ENCODE data around the gene KPNA6. TPM values are rescaled to one million over a fixed set of nuclear protein-coding genes. Genes with fewer than 3 reads are reported as not detected.

KPNA6 gene
- total RNA-seq, 1 donor from 2014 or later, result 39.9 TPM

DNA sequence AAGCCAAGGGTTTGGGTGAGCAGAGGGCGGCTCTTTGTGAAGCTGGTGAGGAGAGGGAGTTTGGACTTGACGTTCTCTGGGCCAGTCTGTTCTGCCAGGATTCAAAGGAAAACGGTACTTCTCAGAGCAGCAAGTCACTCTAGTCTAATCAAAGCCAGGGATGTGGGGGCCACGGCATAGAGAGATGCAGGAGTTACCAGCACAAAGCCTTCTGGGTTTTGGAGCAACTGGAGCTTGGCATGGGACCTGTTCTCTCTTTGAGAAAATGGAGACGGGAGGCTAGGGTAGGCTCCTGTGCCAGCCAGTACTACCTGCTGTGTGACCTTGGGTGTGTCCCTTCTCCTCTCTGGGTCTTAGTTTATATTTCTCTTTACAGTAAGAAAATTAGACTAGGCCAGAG is 73.7 kb downstream of the KPNA6 start:
- TF ChIP-seq, protein P1, sequence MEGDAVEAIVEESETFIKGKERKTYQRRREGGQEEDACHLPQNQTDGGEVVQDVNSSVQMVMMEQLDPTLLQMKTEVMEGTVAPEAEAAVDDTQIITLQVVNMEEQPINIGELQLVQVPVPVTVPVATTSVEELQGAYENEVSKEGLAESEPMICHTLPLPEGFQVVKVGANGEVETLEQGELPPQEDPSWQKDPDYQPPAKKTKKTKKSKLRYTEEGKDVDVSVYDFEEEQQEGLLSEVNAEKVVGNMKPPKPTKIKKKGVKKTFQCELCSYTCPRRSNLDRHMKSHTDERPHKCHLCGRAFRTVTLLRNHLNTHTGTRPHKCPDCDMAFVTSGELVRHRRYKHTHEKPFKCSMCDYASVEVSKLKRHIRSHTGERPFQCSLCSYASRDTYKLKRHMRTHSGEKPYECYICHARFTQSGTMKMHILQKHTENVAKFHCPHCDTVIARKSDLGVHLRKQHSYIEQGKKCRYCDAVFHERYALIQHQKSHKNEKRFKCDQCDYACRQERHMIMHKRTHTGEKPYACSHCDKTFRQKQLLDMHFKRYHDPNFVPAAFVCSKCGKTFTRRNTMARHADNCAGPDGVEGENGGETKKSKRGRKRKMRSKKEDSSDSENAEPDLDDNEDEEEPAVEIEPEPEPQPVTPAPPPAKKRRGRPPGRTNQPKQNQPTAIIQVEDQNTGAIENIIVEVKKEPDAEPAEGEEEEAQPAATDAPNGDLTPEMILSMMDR (conservative IDR thresholded peaks at IDR 0.05; ENCODE audit: low read depth, low read length), result no peak
- DNase-seq (ENCODE audit: low read depth), result no peak
- peak overlapping the region; percentile 69 for H3K4me3 ChIP-seq (ENCODE audit: low read depth, low read length)

DNA sequence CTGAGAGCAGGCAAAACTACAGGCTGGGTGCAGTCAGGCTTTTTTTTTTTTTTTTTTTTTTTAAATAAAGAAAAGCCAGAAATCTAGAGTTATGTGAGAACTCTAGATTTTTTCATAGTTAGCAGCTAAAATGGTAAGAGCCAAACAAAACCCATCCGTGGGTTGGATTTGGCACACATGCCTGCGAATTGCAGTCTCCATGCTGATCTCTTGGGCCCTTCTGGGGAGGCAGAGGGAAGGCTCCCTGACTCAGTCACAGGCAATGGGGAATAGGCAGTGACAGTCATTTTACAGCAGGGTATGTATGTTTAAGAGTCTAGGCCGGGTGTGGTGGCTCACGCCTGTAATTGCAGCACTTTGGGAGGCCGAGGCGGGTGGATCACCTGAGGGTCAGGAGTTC is 74.2 kb downstream of the KPNA6 start:
- DNase-seq (ENCODE audit: low read depth), result no peak
- peak overlapping the region; percentile 10 for H3K4me3 ChIP-seq (ENCODE audit: low read depth, low read length)
- TF ChIP-seq, protein P1 (conservative IDR thresholded peaks at IDR 0.05; ENCODE audit: low read depth, low read length), result no peak

DNA sequence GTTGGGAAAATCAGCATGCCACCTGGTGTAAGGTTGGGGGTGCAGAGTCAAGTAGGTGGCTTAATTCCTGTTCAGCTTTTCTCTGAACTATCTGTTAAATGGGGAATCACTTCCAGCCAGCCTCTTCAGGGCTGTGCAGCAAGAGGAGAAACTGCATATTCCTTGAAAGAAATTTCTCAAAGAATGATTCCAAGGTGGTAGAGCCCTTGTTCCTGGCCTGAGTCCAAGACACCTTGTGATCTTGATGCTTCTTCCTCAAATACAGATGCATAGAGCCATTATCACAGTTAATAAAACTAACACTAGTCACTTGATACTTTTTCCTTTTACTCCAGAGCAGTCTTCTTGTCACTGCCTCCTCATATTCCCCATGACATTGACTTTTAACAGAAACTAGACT is 76.8 kb downstream of the KPNA6 start:
- DNase-seq (ENCODE audit: low read depth), result no peak
- TF ChIP-seq, protein P1 (conservative IDR thresholded peaks at IDR 0.05; ENCODE audit: low read depth, low read length), result no peak
- no peak overlapping the region for H3K4me3 ChIP-seq (ENCODE audit: low read depth, low read length)

DNA sequence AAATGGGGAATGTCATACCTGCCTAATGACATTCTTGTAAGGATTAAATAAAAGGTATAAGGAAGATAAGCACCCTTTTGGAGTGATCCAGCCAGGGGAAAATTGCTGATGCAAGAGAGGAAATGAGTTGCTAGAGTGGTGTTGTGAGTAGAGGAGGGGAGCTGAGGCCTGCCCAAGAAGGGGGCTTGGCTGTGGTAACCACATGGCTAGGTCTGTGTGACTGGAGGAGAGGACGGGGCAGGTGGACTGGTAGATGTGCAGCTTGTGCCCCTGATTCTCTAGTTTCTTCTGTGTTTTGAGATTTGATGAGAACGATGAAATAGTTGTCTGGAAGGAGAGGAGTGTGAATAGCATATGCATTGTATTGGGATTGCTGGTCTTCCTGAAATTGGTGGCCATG is 78.2 kb downstream of the KPNA6 start:
- no peak overlapping the region for H3K4me3 ChIP-seq (ENCODE audit: low read depth, low read length)
- TF ChIP-seq, protein P1 (conservative IDR thresholded peaks at IDR 0.05; ENCODE audit: low read depth, low read length), result no peak
- no peak for DNase-seq (ENCODE audit: low read depth)

DNA sequence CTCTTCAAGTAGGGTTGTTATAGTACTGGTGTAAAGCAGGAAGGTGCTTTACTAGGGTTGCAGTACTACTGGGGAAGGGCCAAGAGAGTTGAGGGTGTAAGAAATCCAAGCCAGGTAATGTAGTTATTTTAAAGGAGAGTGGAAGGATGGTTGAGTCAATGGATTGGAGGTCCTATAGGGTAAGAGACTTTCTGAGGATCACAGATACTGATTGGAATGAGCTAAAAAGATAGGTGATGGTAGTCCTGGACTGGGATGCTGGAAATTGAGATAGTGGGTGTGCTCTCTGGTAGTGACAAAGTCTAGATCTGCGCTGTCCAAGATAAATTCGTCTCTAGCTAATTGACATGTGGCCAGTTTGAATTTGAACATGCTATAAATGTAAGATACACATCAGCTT is 78.6 kb downstream of the KPNA6 start:
- no peak overlapping the region for H3K4me3 ChIP-seq (ENCODE audit: low read depth, low read length)
- TF ChIP-seq, protein P1 (conservative IDR thresholded peaks at IDR 0.05; ENCODE audit: low read depth, low read length), result no peak
- DNase-seq (ENCODE audit: low read depth), result no peak

DNA sequence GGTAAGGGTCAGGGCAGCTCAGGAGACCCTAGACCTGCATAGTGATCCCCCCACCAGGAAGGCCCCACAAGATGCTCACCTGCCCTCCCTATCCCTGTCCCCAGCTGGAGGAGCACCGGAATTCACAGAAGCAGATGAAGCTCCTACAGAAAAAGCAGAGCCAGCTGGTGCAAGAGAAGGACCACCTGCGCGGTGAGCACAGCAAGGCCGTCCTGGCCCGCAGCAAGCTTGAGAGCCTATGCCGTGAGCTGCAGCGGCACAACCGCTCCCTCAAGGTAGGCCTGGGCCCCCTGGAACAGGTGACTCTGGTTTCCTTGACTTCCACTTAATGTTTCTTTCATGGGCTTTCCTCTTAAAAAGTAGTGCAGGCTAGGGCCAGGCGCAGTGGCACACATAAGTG is 80.0 kb downstream of the KPNA6 start:
- H3K4me3 ChIP-seq (ENCODE audit: low read depth, low read length), result no peak overlapping the region
- TF ChIP-seq, protein P1 (conservative IDR thresholded peaks at IDR 0.05; ENCODE audit: low read depth, low read length), result no peak
- DNase-seq (ENCODE audit: low read depth), result no peak

DNA sequence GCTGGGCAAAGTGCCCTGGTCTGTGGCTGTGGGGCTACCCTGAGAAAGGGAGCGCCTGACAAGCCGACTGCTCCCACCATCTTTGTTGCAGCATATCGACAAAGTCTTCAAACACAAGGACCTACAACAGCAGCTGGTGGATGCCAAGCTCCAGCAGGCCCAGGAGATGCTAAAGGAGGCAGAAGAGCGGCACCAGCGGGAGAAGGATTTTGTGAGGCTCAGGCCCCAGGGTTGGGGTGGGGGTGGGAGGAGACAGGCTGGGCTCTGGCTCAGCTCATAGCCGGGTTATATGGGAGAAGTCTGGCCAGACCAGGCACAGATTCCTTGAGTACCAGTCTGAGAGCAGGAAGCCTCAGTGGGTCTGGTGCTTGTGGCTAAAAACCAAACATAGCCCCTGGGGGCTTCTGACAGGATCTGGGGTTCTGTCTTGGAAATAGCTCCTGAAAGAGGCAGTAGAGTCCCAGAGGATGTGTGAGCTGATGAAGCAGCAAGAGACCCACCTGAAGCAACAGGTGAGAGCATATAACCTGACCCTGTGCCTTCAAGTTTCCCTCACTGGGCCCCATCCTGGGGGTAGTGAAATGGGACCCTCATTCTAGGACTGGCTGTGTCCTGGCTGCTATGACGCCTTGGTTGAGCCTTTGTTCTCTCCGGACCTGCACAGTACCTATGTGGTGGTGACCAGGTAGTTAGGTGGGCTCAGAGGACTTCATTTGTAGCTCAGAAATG is 84.5 kb downstream of the KPNA6 start:
- H3K4me3 ChIP-seq (ENCODE audit: low read depth, low read length), result no peak overlapping the region
- no peak for DNase-seq (ENCODE audit: low read depth)
- TF ChIP-seq, protein P1 (conservative IDR thresholded peaks at IDR 0.05; ENCODE audit: low read depth, low read length), result no peak

Measured in epithelial cell of proximal tubule (primary cell).